Gastroesophageal sphincter (tissue), 4 donors: ENCODE results near the gene TLE2. TPM values are rescaled to one million over a fixed set of nuclear protein-coding genes. Genes with fewer than 3 reads are reported as not detected.

ENCODE experiments used
- ATAC-seq: fragments of 150-250 bp; one replicate; pipeline ENCODE4 v1.9.1; 2016; ENCODE audit warnings: mild to moderate bottlenecking, moderate library complexity
- H3K27ac ChIP-seq, 4 donors: fragments of 200-600 bp; sonication (generic) in 3 of 4; 1 replicate in 3 of 4; 2 replicates in 1 of 4; pipeline ENCODE4 v1.5.1; 2016 to 2019
- H3K27me3 ChIP-seq: fragments of 200-600 bp; sonication (generic); one replicate; pipeline ENCODE4 v1.5.1; 2019
- H3K36me3 ChIP-seq, 2 donors: fragments of 200-600 bp; sonication (generic); one replicate each; pipeline ENCODE4 v1.5.1; 2019; ENCODE audit warnings: control low read depth in 1 of 2
- H3K4me1 ChIP-seq, 3 donors: fragments of 200-600 bp; sonication (generic); 1 replicate in 2 of 3; 2 replicates in 1 of 3; pipeline ENCODE4 v1.5.1; 2016 to 2019; ENCODE audit warnings: control low read depth in 2 of 3
- H3K4me3 ChIP-seq, 2 donors: fragments of 200-600 bp; sonication (generic); one replicate each; pipeline ENCODE4 v1.5.1; 2019; ENCODE audit warnings: mild to moderate bottlenecking in 1 of 2, moderate library complexity in 1 of 2
- H3K9me3 ChIP-seq, 3 donors: fragments of 200-600 bp; sonication (generic); one replicate each; pipeline ENCODE4 v1.5.1; 2017 to 2019; ENCODE audit warnings: control low read depth in 2 of 3
- EP300 ChIP-seq: sonication (generic); formaldehyde crosslinking; IDR thresholded peaks from one replicate; pipeline ENCODE4 v1.6.1; 2017; ENCODE audit warnings: antibody characterized with exemption, mild to moderate bottlenecking
- POLR2A ChIP-seq, 2 donors: fragments of 450-650 bp; IDR thresholded peaks; one replicate each; pipeline ENCODE4 v1.6.1; 2017; ENCODE audit warnings: antibody characterized with exemption in 2 of 2, mild to moderate bottlenecking in 2 of 2, moderate library complexity in 1 of 2
- POLR2AphosphoS5 ChIP-seq: sonication (generic); formaldehyde crosslinking; IDR thresholded peaks from one replicate; pipeline ENCODE4 v1.6.1; 2017; ENCODE audit warnings: antibody characterized with exemption
- WGBS, 2 donors: methylation state at CpG; one replicate each; pipeline ENCODE4 v1.1.5; 2018; ENCODE audit warnings: low coverage in 1 of 2; 5-methylcytosine and 5-hydroxymethylcytosine counted together
- total RNA-seq, 4 donors: library from RNA; depleted of rRNA; stranded (reverse); fragments of >200 nt; gene quantifications; one replicate each; pipeline ENCODE4 v1.1.0, GENCODE V29; 2016
- TF ChIP-seq, protein P1 (sequence below), 4 experiments: fragments of 200-600 bp in 2 of 4; fragments of 450-650 bp in 2 of 4; sonication (generic) in 1 of 4; IDR thresholded peaks; one replicate each; pipeline ENCODE4 v1.5.1; 2017 to 2019; ENCODE audit warnings: antibody characterized with exemption in 4 of 4, mild to moderate bottlenecking in 2 of 4, moderate library complexity in 2 of 4

Gene TLE2
- total RNA-seq, 4 donors from 2014 or later: 27.1 to 46.1 (median 34.4) TPM

DNA sequence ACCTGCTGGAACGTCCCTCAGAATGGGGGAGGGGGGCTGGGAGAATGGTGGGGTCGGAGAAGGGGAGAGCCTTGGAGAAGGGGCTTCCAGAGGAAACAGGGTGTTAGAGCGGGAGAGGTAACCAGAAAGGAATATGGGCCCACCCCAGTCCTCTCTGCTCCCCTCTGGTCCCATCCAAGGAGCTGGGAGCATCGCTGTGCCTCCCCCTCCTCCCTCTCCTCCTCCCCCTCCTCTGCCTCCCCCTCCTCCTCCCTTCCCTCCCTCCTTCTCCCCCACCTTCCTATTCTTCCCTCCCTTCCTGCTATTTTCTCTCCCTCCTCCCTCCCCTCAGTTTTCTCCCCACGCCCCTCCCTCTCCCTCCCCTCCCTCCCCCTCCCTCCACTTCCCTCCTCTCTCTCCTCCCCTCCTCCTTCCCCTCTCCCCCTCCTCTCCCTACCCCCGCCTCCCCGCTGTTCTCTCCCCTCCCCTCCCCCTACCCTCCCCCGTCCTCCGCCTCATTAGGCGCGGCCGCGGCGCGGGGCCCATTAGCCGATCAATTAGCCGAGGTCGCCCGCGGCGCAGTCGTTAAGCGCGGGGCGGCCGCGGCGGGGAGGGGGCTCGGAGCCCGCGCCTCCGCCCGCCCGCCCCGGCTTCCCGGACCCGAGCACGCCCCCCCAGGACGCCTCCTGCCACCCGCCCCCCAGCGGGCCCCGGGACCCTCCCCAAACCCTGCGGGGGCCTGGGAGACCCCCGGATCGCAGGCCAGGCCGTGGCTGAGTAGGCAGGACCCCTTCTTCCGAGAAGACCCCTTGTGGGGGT lies 17.8 kb upstream of the TLE2 start:
- Histone ChIP-seq H3K9me3 (no peaks in the 10 kb centered on the region), H3K4me3 (peak overlapping the region; percentile 18 to 56), H3K27me3 (no peaks in the 10 kb centered on the region), H3K36me3 (no peaks in the 10 kb centered on the region), H3K4me1 (peaks cover 0 to 36% (median 8%) of the 10 kb centered on the region in 3 donors), H3K27ac (peak overlapping the region; percentile 25 to 87 (median 82))
- TF ChIP-seq POLR2A (IDR thresholded peaks at IDR 0.05) (no peak), POLR2AphosphoS5 (no peak), EP300 (no peak)
- TF ChIP-seq, protein P1, sequence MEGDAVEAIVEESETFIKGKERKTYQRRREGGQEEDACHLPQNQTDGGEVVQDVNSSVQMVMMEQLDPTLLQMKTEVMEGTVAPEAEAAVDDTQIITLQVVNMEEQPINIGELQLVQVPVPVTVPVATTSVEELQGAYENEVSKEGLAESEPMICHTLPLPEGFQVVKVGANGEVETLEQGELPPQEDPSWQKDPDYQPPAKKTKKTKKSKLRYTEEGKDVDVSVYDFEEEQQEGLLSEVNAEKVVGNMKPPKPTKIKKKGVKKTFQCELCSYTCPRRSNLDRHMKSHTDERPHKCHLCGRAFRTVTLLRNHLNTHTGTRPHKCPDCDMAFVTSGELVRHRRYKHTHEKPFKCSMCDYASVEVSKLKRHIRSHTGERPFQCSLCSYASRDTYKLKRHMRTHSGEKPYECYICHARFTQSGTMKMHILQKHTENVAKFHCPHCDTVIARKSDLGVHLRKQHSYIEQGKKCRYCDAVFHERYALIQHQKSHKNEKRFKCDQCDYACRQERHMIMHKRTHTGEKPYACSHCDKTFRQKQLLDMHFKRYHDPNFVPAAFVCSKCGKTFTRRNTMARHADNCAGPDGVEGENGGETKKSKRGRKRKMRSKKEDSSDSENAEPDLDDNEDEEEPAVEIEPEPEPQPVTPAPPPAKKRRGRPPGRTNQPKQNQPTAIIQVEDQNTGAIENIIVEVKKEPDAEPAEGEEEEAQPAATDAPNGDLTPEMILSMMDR (IDR thresholded peaks at IDR 0.05): no peak
- ATAC-seq: peak; percentile 5
- WGBS, 2 donors: 42% methylated on average over 2 of the region's 47 CpGs; no CpG with 5 or more reads in 1 of the 2 donors

DNA sequence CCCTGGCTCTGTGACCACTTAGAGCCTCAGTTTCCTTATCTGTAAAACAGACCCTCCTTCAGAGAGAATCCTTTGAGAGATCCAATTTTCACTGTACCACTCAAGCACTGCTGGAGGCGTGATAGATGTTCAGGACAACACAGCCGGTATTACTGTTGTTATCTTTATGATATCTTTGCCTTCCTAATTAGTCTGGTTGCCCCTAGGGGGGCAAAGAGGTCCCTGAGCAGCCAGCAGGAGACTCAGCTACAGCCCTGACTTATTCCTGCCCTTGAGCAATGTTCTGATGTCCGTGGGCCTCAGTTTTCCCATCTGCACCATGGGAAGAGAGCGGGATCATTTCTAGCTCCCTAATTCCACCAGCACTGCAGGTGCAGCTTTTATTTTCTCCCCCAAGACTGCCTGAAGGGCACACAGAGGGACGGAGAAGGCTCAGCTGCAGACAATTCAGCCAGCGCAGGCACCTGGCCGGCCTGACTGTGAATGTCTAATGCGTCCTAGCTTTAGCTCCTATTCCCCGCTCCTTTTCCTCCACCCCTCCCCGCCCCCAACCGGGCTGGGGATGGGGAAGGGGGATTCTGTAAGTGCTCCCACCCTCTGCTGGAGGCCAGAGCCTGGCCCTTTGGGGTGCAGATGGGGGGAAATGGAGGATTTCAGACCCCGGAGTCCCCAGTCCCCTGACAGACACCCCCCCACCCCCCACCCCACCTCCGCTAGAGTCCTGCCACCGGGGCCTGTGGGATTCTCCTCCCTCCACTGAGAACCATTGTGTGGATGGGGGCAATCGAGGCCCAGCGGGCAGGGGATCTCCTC lies 17.0 kb upstream of the TLE2 start:
- TF ChIP-seq POLR2A (IDR thresholded peaks at IDR 0.05): no peak
- TF ChIP-seq, protein P1 (IDR thresholded peaks at IDR 0.05): no peak
- TF ChIP-seq EP300: no peak
- TF ChIP-seq POLR2AphosphoS5: no peak
- no peaks in the 10 kb centered on the region for H3K36me3 ChIP-seq
- H3K4me1 ChIP-seq: peaks cover 0 to 40% (median 8%) of the 10 kb centered on the region in 3 donors
- H3K9me3 ChIP-seq: no peaks in the 10 kb centered on the region
- H3K4me3 ChIP-seq: peak overlapping the region in 1 of 2 donors; percentile 56
- 43% methylated on average over 7 of the region's 16 CpGs; no CpG with 5 or more reads in 1 of the 2 donors for WGBS, 2 donors
- no peaks in the 10 kb centered on the region for H3K27me3 ChIP-seq
- peak overlapping the region in 3 of 4 donors; percentile 80 to 87 (median 84) for H3K27ac ChIP-seq
- no peak for ATAC-seq

DNA sequence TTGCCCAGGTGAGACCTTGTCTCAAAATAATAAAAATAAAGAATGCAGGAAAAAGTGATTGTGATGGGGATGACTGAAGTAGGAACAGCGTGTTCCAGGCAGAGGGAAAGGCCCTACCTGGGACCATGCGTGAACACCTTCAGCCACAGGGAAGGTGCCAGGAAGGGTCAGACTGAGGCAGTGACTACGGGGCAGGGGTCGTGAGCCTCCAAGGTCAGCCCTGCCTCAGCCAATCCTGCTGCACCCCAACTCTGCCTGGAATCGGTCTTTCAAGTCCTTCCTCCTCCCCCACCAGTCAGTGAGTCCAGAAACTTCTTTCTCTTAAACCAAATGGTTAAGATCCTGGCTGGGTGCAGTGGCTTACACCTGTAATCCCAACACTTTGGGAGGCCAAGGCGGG lies 16.1 kb upstream of the TLE2 start:
- no peak overlapping the region for H3K27ac ChIP-seq
- no peaks in the 10 kb centered on the region for H3K9me3 ChIP-seq
- H3K4me3 ChIP-seq: no peak overlapping the region
- no peaks in the 10 kb centered on the region for H3K36me3 ChIP-seq
- TF ChIP-seq EP300: no peak
- no peak for TF ChIP-seq POLR2AphosphoS5
- no peak for ATAC-seq
- peaks cover 0 to 40% (median 8%) of the 10 kb centered on the region in 3 donors for H3K4me1 ChIP-seq
- 89 to 93% methylated on average over 4 to 5 of the region's 6 CpGs for whole genome bisulfite sequencing, 2 donors
- no peaks in the 10 kb centered on the region for H3K27me3 ChIP-seq

DNA sequence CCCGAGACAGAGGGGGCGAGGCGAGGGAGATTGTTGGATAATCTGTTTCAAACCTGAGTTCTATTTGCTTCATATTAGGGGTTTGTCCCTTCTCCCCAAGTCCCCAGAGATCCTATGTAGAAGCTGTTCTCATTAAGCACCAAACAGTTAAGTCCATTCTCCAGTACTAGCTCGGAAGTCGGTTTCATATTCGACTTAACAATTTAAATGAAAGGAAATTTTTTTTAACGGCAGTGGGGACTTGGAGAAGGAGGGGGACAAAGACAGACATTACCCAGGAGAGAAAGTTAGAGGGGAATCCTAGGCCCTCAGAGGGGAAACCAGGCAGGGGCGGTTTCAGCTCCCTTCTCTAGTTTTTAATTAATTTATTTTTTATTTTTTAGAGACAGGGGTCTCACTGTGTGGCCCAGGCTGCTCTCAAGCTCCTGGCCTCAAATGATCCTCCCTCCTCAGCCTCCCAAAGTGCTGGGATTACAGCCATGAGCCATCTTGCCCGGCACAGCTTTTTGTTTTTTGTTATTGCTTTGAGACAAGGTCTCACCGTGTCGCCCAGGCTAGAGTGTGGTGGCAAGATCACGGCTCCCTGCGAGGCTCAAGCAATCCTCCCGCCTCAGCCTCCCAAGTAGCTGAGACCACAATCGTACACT lies 13.7 kb upstream of the TLE2 start:
- Histone ChIP-seq H3K9me3 (no peaks in the 10 kb centered on the region), H3K4me3 (peak overlapping the region in 1 of 2 donors; percentile 24), H3K27ac (peak overlapping the region in 1 of 4 donors; percentile 31), H3K27me3 (no peaks in the 10 kb centered on the region), H3K36me3 (no peaks in the 10 kb centered on the region), H3K4me1 (peaks cover 0 to 33% (median 3%) of the 10 kb centered on the region in 3 donors)
- 32 to 39% methylated on average over 5 to 15 of the region's 15 CpGs for WGBS, 2 donors
- ATAC-seq: no peak
- TF ChIP-seq EP300: no peak
- TF ChIP-seq POLR2A (IDR thresholded peaks at IDR 0.05): no peak
- no peak for TF ChIP-seq POLR2AphosphoS5
- TF ChIP-seq, protein P1 (IDR thresholded peaks at IDR 0.05): no peak
